Skeletal muscle satellite cell (primary cell): ENCODE results near the gene PIEZO2.

Experiments used
- H3K27me3 ChIP-seq: 2 replicates; pipeline ENCODE4 v1.7.0; 2013; ENCODE audit warnings: low read length; ENCODE audit not compliant: control insufficient read depth, insufficient read depth
- H3K36me3 ChIP-seq: 2 replicates; pipeline ENCODE4 v1.7.0; 2013; ENCODE audit warnings: mild to moderate bottlenecking, control low read depth, low read length; ENCODE audit not compliant: insufficient read depth
- H3K4me1 ChIP-seq: 2 replicates; pipeline ENCODE4 v1.7.0; 2013; ENCODE audit warnings: low read length; ENCODE audit not compliant: control insufficient read depth, insufficient read depth
- H3K4me2 ChIP-seq: 2 replicates; pipeline ENCODE4 v1.7.0; 2013; ENCODE audit warnings: mild to moderate bottlenecking, low read length
- H3K4me3 ChIP-seq: 2 replicates; pipeline ENCODE4 v1.7.0; 2013; ENCODE audit warnings: low read length
- H3K9ac ChIP-seq: 2 replicates; pipeline ENCODE4 v1.7.0; 2013; ENCODE audit warnings: mild to moderate bottlenecking, low read depth, low read length, moderate library complexity
- H3K9me3 ChIP-seq: replicated peaks from 2 replicates; pipeline ENCODE4 v1.7.0; 2013; ENCODE audit warnings: mild to moderate bottlenecking, control low read depth, low read length

PIEZO2 gene

GRCh38 chr18:10707294-10707693 is 442.1 kb downstream of the PIEZO2 start:
- Histone ChIP-seq H3K9me3 (no peaks in the 10 kb centered on the region), H3K36me3 (no peaks in the 10 kb centered on the region), H3K27me3 (no peaks in the 10 kb centered on the region), H3K4me1 (no peaks in the 10 kb centered on the region), H3K4me2 (no peak overlapping the region), H3K9ac (no peak overlapping the region), H3K4me3 (no peak overlapping the region)

GRCh38 chr18:10705786-10706185 is 443.6 kb downstream of the PIEZO2 start:
- Histone ChIP-seq H3K4me1 (no peaks in the 10 kb centered on the region), H3K9me3 (no peaks in the 10 kb centered on the region), H3K36me3 (no peaks in the 10 kb centered on the region), H3K4me2 (no peak overlapping the region), H3K27me3 (no peaks in the 10 kb centered on the region), H3K9ac (no peak overlapping the region), H3K4me3 (no peak overlapping the region)

- H3K9me3 ChIP-seq = no peaks in the 10 kb centered on the region
- no peak overlapping the region for H3K4me2 ChIP-seq
- no peaks in the 10 kb centered on the region for H3K36me3 ChIP-seq
- H3K4me1 ChIP-seq = no peaks in the 10 kb centered on the region
- no peak overlapping the region for H3K9ac ChIP-seq
- H3K27me3 ChIP-seq = no peaks in the 10 kb centered on the region
- H3K4me3 ChIP-seq = no peak overlapping the region
Measured at GRCh38 chr18:10705291-10705690, 444.1 kb downstream of the PIEZO2 start.

GRCh38 chr18:10702206-10702605 is 447.2 kb downstream of the PIEZO2 start:
- no peak overlapping the region for H3K4me3 ChIP-seq

GRCh38 chr18:10690366-10690765 is 459.0 kb downstream of the PIEZO2 start:
- Histone ChIP-seq H3K27me3 (no peaks in the 10 kb centered on the region), H3K9ac (no peak overlapping the region), H3K9me3 (no peaks in the 10 kb centered on the region), H3K4me1 (no peaks in the 10 kb centered on the region), H3K4me2 (no peak overlapping the region), H3K36me3 (no peaks in the 10 kb centered on the region), H3K4me3 (no peak overlapping the region)

More at GRCh38 chr18:10702206-10702605, 447.2 kb downstream of the PIEZO2 start:
- Histone ChIP-seq H3K36me3 (no peaks in the 10 kb centered on the region), H3K9ac (no peak overlapping the region), H3K4me2 (no peak overlapping the region), H3K27me3 (no peaks in the 10 kb centered on the region), H3K9me3 (no peaks in the 10 kb centered on the region), H3K4me1 (no peaks in the 10 kb centered on the region)

GRCh38 chr18:10690035-10690329 is 459.4 kb downstream of the PIEZO2 start:
- H3K36me3 ChIP-seq = no peaks in the 10 kb centered on the region
- H3K9me3 ChIP-seq = no peaks in the 10 kb centered on the region
- H3K27me3 ChIP-seq = no peaks in the 10 kb centered on the region
- H3K4me3 ChIP-seq = no peak overlapping the region
- no peak overlapping the region for H3K9ac ChIP-seq
- H3K4me2 ChIP-seq = no peak overlapping the region
- no peaks in the 10 kb centered on the region for H3K4me1 ChIP-seq

GRCh38 chr18:10689236-10690034 is 459.9 kb downstream of the PIEZO2 start:
- H3K36me3 ChIP-seq = no peaks in the 10 kb centered on the region

GRCh38 chr18:10688766-10689165 is 460.6 kb downstream of the PIEZO2 start:
- H3K27me3 ChIP-seq = no peaks in the 10 kb centered on the region

More at GRCh38 chr18:10689236-10690034, 459.9 kb downstream of the PIEZO2 start:
- H3K4me3 ChIP-seq = no peak overlapping the region
- H3K4me1 ChIP-seq = no peaks in the 10 kb centered on the region
- H3K9ac ChIP-seq = no peak overlapping the region
- H3K9me3 ChIP-seq = no peaks in the 10 kb centered on the region
- H3K27me3 ChIP-seq = no peaks in the 10 kb centered on the region
- H3K4me2 ChIP-seq = no peak overlapping the region

GRCh38 chr18:10687161-10687925 is 462.0 kb downstream of the PIEZO2 start:
- H3K36me3 ChIP-seq = no peaks in the 10 kb centered on the region
- H3K9ac ChIP-seq = no peak overlapping the region
- no peaks in the 10 kb centered on the region for H3K4me1 ChIP-seq
- no peak overlapping the region for H3K4me2 ChIP-seq
- no peaks in the 10 kb centered on the region for H3K9me3 ChIP-seq
- no peaks in the 10 kb centered on the region for H3K27me3 ChIP-seq
- H3K4me3 ChIP-seq = no peak overlapping the region

More at GRCh38 chr18:10688766-10689165, 460.6 kb downstream of the PIEZO2 start:
- Histone ChIP-seq H3K36me3 (no peaks in the 10 kb centered on the region), H3K4me1 (no peaks in the 10 kb centered on the region), H3K9me3 (no peaks in the 10 kb centered on the region), H3K9ac (no peak overlapping the region), H3K4me3 (no peak overlapping the region), H3K4me2 (no peak overlapping the region)

GRCh38 chr18:10686308-10686707 is 463.1 kb downstream of the PIEZO2 start:
- Histone ChIP-seq H3K9ac (no peak overlapping the region), H3K27me3 (no peaks in the 10 kb centered on the region), H3K36me3 (no peaks in the 10 kb centered on the region), H3K4me3 (no peak overlapping the region), H3K4me2 (no peak overlapping the region), H3K9me3 (no peaks in the 10 kb centered on the region), H3K4me1 (no peaks in the 10 kb centered on the region)

- Histone ChIP-seq H3K9ac (no peak overlapping the region), H3K4me2 (no peak overlapping the region), H3K36me3 (no peaks in the 10 kb centered on the region), H3K9me3 (no peaks in the 10 kb centered on the region), H3K4me3 (no peak overlapping the region), H3K4me1 (no peaks in the 10 kb centered on the region), H3K27me3 (no peaks in the 10 kb centered on the region)
Measured at GRCh38 chr18:10685484-10685883, 463.9 kb downstream of the PIEZO2 start.

GRCh38 chr18:10682368-10682714 is 467.0 kb downstream of the PIEZO2 start:
- no peaks in the 10 kb centered on the region for H3K36me3 ChIP-seq
- no peak overlapping the region for H3K4me2 ChIP-seq
- no peaks in the 10 kb centered on the region for H3K4me1 ChIP-seq
- H3K9me3 ChIP-seq = no peaks in the 10 kb centered on the region
- no peak overlapping the region for H3K4me3 ChIP-seq
- no peak overlapping the region for H3K9ac ChIP-seq
- no peaks in the 10 kb centered on the region for H3K27me3 ChIP-seq
